Colonic mucosa (tissue), 4 donors: ENCODE measurements around the gene APOBEC3B. TPM values are rescaled to one million over a fixed set of nuclear protein-coding genes. Genes with fewer than 3 reads are reported as not detected.
"Not testable (repeated sequence)": the region's sequence is repeated elsewhere in the genome, so short reads cannot be mapped to it uniquely, and the experiment has no call there.

Experiments used
- DNase-seq: peaks from one replicate; pipeline ENCODE4 v3.0.0-alpha.2; 2020
- H3K27ac ChIP-seq: fragments of 200-600 bp; one replicate; pipeline ENCODE4 v1.8.0; 2021
- H3K27me3 ChIP-seq: fragments of 200-600 bp; one replicate; pipeline ENCODE4 v1.8.0; 2021
- H3K36me3 ChIP-seq: fragments of 200-600 bp; one replicate; pipeline ENCODE4 v1.8.0; 2021
- H3K4me1 ChIP-seq: fragments of 200-600 bp; one replicate; pipeline ENCODE4 v1.8.0; 2021; ENCODE audit warnings: mild to moderate bottlenecking
- H3K4me3 ChIP-seq: fragments of 200-600 bp; one replicate; pipeline ENCODE4 v1.8.0; 2021
- H3K9ac ChIP-seq, 2 donors: one replicate each; pipeline ENCODE4 v1.7.0; 2013; ENCODE audit warnings: control low read depth in 2 of 2, low read depth in 2 of 2, low read length in 2 of 2
- H3K9me3 ChIP-seq: fragments of 200-600 bp; one replicate; pipeline ENCODE4 v1.8.0; 2021
- CTCF ChIP-seq: fragments of 200-600 bp; IDR thresholded peaks from one replicate; pipeline ENCODE4 v1.8.0; 2022; ENCODE audit warnings: antibody characterized with exemption, mild to moderate bottlenecking
- intact Hi-C: fragments of 100-400 bp; cut with DNase I; formaldehyde crosslinking; loops from one replicate; pipeline ENCODE4 v1.14.1; 2022
- total RNA-seq, 2 donors: library from RNA; stranded (reverse); fragmentation: NEBNext Ultra II Directional in 1 of 2; extraction: Animal tissue kit (Norgen Biotek cat#: 25700) in 1 of 2; gene quantifications; one replicate each; pipeline ENCODE4 v1.2.1, GENCODE V29; 2021
- donor health status: healthy.
- donor health status: DM: no; HTN: no; CAD: no.
- donor health status: DM: no; HTN: no; CAD: no.

APOBEC3B gene
- total RNA-seq, 2 donors from 2014 or later = 9.3 to 18.9 TPM

- Histone ChIP-seq H3K4me3 (no peak overlapping the region), H3K27ac (no peak overlapping the region), H3K9ac (no peak overlapping the region), H3K36me3 (no peaks in the 10 kb centered on the region), H3K4me1 (peaks cover 5% of the 10 kb centered on the region), H3K27me3 (no peaks in the 10 kb centered on the region), H3K9me3 (no peaks in the 10 kb centered on the region)
- intact Hi-C loops = no loop called here
- DNase-seq = no peak
- no peak for TF ChIP-seq CTCF
Measured at GRCh38 chr22:39010946-39011345, 28.8 kb downstream of the APOBEC3B start.

- TF ChIP-seq CTCF = no peak
- no peak for DNase-seq
- Histone ChIP-seq H3K27ac (no peak overlapping the region), H3K4me3 (no peak overlapping the region), H3K27me3 (no peaks in the 10 kb centered on the region), H3K36me3 (no peaks in the 10 kb centered on the region), H3K9me3 (no peaks in the 10 kb centered on the region), H3K9ac (no peak overlapping the region), H3K4me1 (peaks cover 5% of the 10 kb centered on the region)
- intact Hi-C loops = no loop called here
Measured at GRCh38 chr22:39012533-39013511, 30.7 kb downstream of the APOBEC3B start.

- Histone ChIP-seq H3K27ac (peak overlapping the region; percentile 82), H3K4me3 (peak overlapping the region; percentile 49), H3K9ac (peak overlapping the region in 1 of 2 donors; percentile 74)
- DNase-seq, H3K36me3 ChIP-seq, H3K27me3 ChIP-seq, H3K4me1 ChIP-seq, intact Hi-C loops, H3K9me3 ChIP-seq: not testable (repeated sequence)
Measured at GRCh38 chr22:39013561-39013941, 31.4 kb downstream of the APOBEC3B start.

GRCh38 chr22:39013942-39014722 lies 32.0 kb downstream of the APOBEC3B start, which contains the start of gene APOBEC3C:
APOBEC3C (plus strand) TSS chr22:39014257; CDS start chr22:39014363, 106 bp downstream.
- peaks cover 5% of the 10 kb centered on the region for H3K4me1 ChIP-seq
- TF ChIP-seq CTCF = no peak
- H3K27me3 ChIP-seq = no peaks in the 10 kb centered on the region
- DNase-seq = peak; percentile 86
- H3K27ac ChIP-seq = peak within 1 kb of the TSS; percentile 82
- H3K9me3 ChIP-seq = no peaks in the 10 kb centered on the region
- no peaks in the 10 kb centered on the region for H3K36me3 ChIP-seq
- intact Hi-C loops = no loop called here
- peak within 1 kb of the TSS; percentile 60 to 74 for H3K9ac ChIP-seq
- H3K4me3 ChIP-seq = peak within 1 kb of the TSS; percentile 49

- H3K4me1 ChIP-seq, H3K36me3 ChIP-seq, DNase-seq, H3K9me3 ChIP-seq, intact Hi-C loops, H3K27me3 ChIP-seq: not testable (repeated sequence)
- Histone ChIP-seq H3K27ac (peak overlapping the region; percentile 82), H3K9ac (peak overlapping the region; percentile 60 to 74), H3K4me3 (peak overlapping the region; percentile 49)
Measured at GRCh38 chr22:39014723-39015121, 32.6 kb downstream of the APOBEC3B start.

- no peaks in the 10 kb centered on the region for H3K36me3 ChIP-seq
- H3K9me3 ChIP-seq = no peaks in the 10 kb centered on the region
- no peaks in the 10 kb centered on the region for H3K27me3 ChIP-seq
- intact Hi-C loops = no loop called here
- no peak for DNase-seq
- no peak overlapping the region for H3K27ac ChIP-seq
- peaks cover 5% of the 10 kb centered on the region for H3K4me1 ChIP-seq
- H3K9ac ChIP-seq = no peak overlapping the region
- no peak for TF ChIP-seq CTCF
- H3K4me3 ChIP-seq = no peak overlapping the region
Measured at GRCh38 chr22:39016592-39016991, 34.4 kb downstream of the APOBEC3B start.
